Breast epithelium (tissue), 4 donors: Measurements from ENCODE around the gene RAPGEF4. TPM values are rescaled to one million over a fixed set of nuclear protein-coding genes. Genes with fewer than 3 reads are reported as not detected.
A peak's percentile ranks its signal among the peaks of the same experiment; 100 is the strongest.

Experiments
- DNase-seq, 2 donors: peaks; one replicate each; pipeline ENCODE4 v3.0.0-alpha.2; 2019; ENCODE audit warnings: low spot score in 2 of 2
- H3K27ac ChIP-seq, 2 donors: fragments of 200-600 bp; sonication (generic) in 1 of 2; one replicate each; pipeline ENCODE4 v1.5.1; 2016 to 2019; ENCODE audit warnings: mild to moderate bottlenecking in 1 of 2
- H3K27me3 ChIP-seq, 2 donors: fragments of 200-600 bp; sonication (generic) in 1 of 2; one replicate each; pipeline versions ENCODE4 v1.5.1 to v1.6.0; 2017 to 2019; ENCODE audit warnings: control low read depth in 1 of 2, mild to moderate bottlenecking in 1 of 2
- H3K36me3 ChIP-seq: fragments of 200-600 bp; one replicate; pipeline ENCODE4 v1.5.1; 2019
- H3K4me1 ChIP-seq, 2 donors: fragments of 200-600 bp; sonication (generic); one replicate each; pipeline ENCODE4 v1.5.1; 2016 to 2019; ENCODE audit warnings: control low read depth in 1 of 2
- H3K4me3 ChIP-seq, 3 donors: fragments of 200-600 bp; sonication (generic); 1 replicate in 2 of 3; 2 replicates in 1 of 3; pipeline ENCODE4 v1.5.1; 2016 to 2019; ENCODE audit warnings: mild to moderate bottlenecking in 3 of 3, moderate library complexity in 2 of 3
- H3K9me3 ChIP-seq, 2 donors: fragments of 200-600 bp; sonication (generic) in 1 of 2; one replicate each; pipeline ENCODE4 v1.5.1; 2016 to 2019; ENCODE audit warnings: control low read depth in 1 of 2
- CTCF ChIP-seq, 3 donors: fragments of 450-650 bp; IDR thresholded peaks; one replicate each; pipeline ENCODE4 v1.5.1; 2016 to 2017; ENCODE audit warnings: antibody characterized with exemption in 3 of 3, mild to moderate bottlenecking in 3 of 3, moderate library complexity in 3 of 3
- POLR2A ChIP-seq: fragments of 450-650 bp; IDR thresholded peaks from one replicate; pipeline ENCODE4 v1.6.1; 2016; ENCODE audit warnings: antibody characterized with exemption, mild to moderate bottlenecking, moderate library complexity
- POLR2AphosphoS5 ChIP-seq, 3 donors: sonication (generic); formaldehyde crosslinking; IDR thresholded peaks; one replicate each; pipeline ENCODE4 v1.6.1; 2017; ENCODE audit warnings: antibody characterized with exemption in 3 of 3
- intact Hi-C: fragments of 100-400 bp; cut with DNase I; formaldehyde crosslinking; loops from one replicate; pipeline ENCODE4 v1.15.1; 2023; ENCODE audit warnings: low total_unique reads
- total RNA-seq, 3 donors: library from RNA; depleted of rRNA; stranded (reverse); fragments of >200 nt; gene quantifications; one replicate each; pipeline ENCODE4 v1.1.0, GENCODE V29; 2016

Gene RAPGEF4
- total RNA-seq, 3 donors from 2014 or later, result 7.7 to 12.8 (median 11.6) TPM

GRCh38 chr2:173075056-173075780 is 339.6 kb downstream of the RAPGEF4 start:
- Histone ChIP-seq H3K36me3 (no peaks in the 10 kb centered on the region), H3K4me3 (peak overlapping the region; percentile 66 to 83 (median 71)), H3K9me3 (no peaks in the 10 kb centered on the region), H3K27me3 (no peaks in the 10 kb centered on the region), H3K27ac (peak overlapping the region; percentile 98 to 99), H3K4me1 (no peaks in the 10 kb centered on the region)
- intact Hi-C loops, result no loop called here
- DNase-seq, result no peak
- TF ChIP-seq CTCF (IDR thresholded peaks at IDR 0.05) (no peak), POLR2AphosphoS5 (IDR thresholded peaks at IDR 0.05) (no peak), POLR2A (no peak)

GRCh38 chr2:173075781-173076580 is 340.3 kb downstream of the RAPGEF4 start, which contains the start of gene MAP3K20:
Gene MAP3K20, plus strand, starts transcription at chr2:173075846. Its CDS starts 15,186 bp downstream, at chr2:173091032.
- H3K36me3 ChIP-seq, result no peaks in the 10 kb centered on the region
- peak within 1 kb of the TSS; percentile 66 to 83 (median 71) for H3K4me3 ChIP-seq
- peak within 1 kb of the TSS; percentile 98 to 99 for H3K27ac ChIP-seq
- no peaks in the 10 kb centered on the region for H3K4me1 ChIP-seq
- H3K27me3 ChIP-seq, result no peaks in the 10 kb centered on the region
- intact Hi-C loops, result no loop called here
- peak; percentile 70 to 73 for DNase-seq
- peak; percentile 52 to 65 (median 65) for TF ChIP-seq POLR2AphosphoS5 (IDR thresholded peaks at IDR 0.05)
- TF ChIP-seq CTCF (IDR thresholded peaks at IDR 0.05), result peak in 1 of 3 donors; percentile 18
- TF ChIP-seq POLR2A, result no peak
- no peaks in the 10 kb centered on the region for H3K9me3 ChIP-seq

DNA sequence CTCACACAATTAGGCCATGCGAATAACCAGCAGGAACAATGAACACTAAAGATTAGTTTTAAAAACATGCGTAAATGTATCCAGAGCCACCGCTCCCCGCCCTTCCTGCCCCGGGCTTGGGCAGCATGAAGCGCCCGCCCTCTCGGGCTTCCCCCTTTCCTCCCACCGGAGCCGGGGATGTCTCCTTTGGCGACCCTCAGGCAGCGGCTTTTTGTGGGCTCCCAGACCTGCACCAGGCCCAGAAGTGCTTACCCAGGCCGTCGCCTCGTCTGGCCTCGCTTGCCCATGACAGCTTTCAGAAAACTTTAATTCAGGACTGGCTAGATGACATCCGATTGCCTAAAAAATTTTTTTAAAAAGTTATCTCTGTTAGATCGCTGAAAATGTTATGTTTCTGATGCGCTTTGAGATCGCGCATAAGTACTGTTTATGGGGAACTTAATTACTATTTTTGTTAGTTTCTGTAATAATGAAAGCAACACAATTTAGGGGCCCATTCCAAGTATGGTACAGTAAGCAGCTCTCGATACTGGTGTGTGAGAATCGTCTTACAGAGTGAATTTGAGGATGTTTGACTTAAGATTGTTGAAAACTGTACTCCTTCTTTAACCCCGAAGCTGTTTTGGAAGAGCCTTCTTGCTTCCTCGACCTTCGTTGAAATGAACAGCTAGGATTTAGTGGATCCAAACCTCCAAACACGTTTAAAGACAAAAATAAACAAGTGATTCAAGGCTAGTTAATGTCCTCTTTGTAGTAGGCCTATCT is 341.1 kb downstream of the RAPGEF4 start:
- Histone ChIP-seq H3K36me3 (no peaks in the 10 kb centered on the region), H3K4me3 (peak overlapping the region; percentile 66 to 83 (median 71)), H3K9me3 (no peaks in the 10 kb centered on the region), H3K27ac (peak overlapping the region; percentile 98 to 99), H3K27me3 (no peaks in the 10 kb centered on the region), H3K4me1 (no peaks in the 10 kb centered on the region)
- TF ChIP-seq POLR2AphosphoS5 (IDR thresholded peaks at IDR 0.05) (peak in 2 of 3 donors; percentile 25 to 40), POLR2A (no peak)
- DNase-seq, result peak; percentile 48 to 55
- intact Hi-C loops, result no loop called here

- Histone ChIP-seq H3K9me3 (no peaks in the 10 kb centered on the region), H3K4me3 (peak overlapping the region; percentile 66 to 83 (median 71)), H3K27ac (peak overlapping the region in 1 of 2 donors; percentile 98), H3K4me1 (no peaks in the 10 kb centered on the region), H3K36me3 (no peaks in the 10 kb centered on the region), H3K27me3 (no peaks in the 10 kb centered on the region)
- intact Hi-C loops, result no loop called here
- TF ChIP-seq CTCF (IDR thresholded peaks at IDR 0.05) (no peak), POLR2AphosphoS5 (IDR thresholded peaks at IDR 0.05) (no peak), POLR2A (no peak)
- DNase-seq, result no peak
These were observed 342.0 kb downstream of the RAPGEF4 start for GRCh38 chr2:173077506-173078177.

GRCh38 chr2:173079141-173079540 is 343.5 kb downstream of the RAPGEF4 start:
- no peak overlapping the region for H3K27ac ChIP-seq
- intact Hi-C loops, result no loop called here

More at GRCh38 chr2:173079141-173079540, 343.5 kb downstream of the RAPGEF4 start:
- no peak for DNase-seq
- H3K36me3 ChIP-seq, result no peaks in the 10 kb centered on the region
- H3K4me3 ChIP-seq, result no peak overlapping the region
- no peaks in the 10 kb centered on the region for H3K27me3 ChIP-seq
- no peaks in the 10 kb centered on the region for H3K4me1 ChIP-seq
- TF ChIP-seq CTCF (IDR thresholded peaks at IDR 0.05), result no peak
- TF ChIP-seq POLR2A, result no peak
- no peak for TF ChIP-seq POLR2AphosphoS5 (IDR thresholded peaks at IDR 0.05)
- H3K9me3 ChIP-seq, result no peaks in the 10 kb centered on the region
